Measurements from ENCODE around the gene ARHGAP25. TPM values are rescaled to one million over a fixed set of nuclear protein-coding genes. Genes with fewer than 3 reads are reported as not detected.
A peak's percentile ranks its signal among the peaks of the same experiment; 100 is the strongest.

ARHGAP25 gene
- total and polyA plus RNA-seq, 4 experiments from 2014 or later, result 37.1 to 163 (median 144) TPM

DNA sequence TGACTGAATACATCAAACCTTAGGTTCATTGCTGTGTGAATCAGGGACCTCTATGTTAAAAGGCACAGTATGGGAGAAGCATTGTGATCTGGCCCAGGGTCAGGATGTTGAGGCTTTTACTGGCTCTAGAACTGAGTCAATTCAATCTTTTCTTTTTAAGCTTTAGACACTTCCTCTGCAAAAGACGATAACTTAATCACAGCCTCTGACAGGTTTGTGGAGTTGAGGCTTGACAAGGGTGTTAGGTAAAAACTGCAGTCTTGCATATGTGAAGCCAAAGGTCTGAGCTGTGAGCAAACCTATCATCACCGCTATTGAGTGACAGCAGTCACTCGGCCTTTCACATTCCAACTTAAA is 17.3 kb upstream of the ARHGAP25 start:
- Histone ChIP-seq H3K9me3 (ENCODE audit: control insufficient read depth in 1 of 2, low read length in 2 of 2) (no peaks in the 10 kb centered on the region), H3K4me3 (ENCODE audit: low read length in 2 of 2) (no peak overlapping the region), H3K27ac (ENCODE audit: low read depth, low read length) (peak overlapping the region; percentile 41), H3K4me1 (ENCODE audit: insufficient read depth, low read length) (peaks cover 80% of the 10 kb centered on the region), H3K27me3 (ENCODE audit: insufficient read depth, low read length) (no peaks in the 10 kb centered on the region), H3K36me3 (ENCODE audit: insufficient read depth, low read length) (no peaks in the 10 kb centered on the region)
- DNase-seq, result no peak
- intact Hi-C loops (cut with micrococcal nuclease), result loop anchor here (1.0 kb wide), 1 partner anchor 23 kb away; no protein-coding TSS in a partner anchor
- Mint-ChIP-seq H3K36me3 (no peaks in the 10 kb centered on the region), H3K27ac (peak overlapping the region; percentile 54 to 93 (median 81)), H3K4me1 (peaks cover 77 to 96% (median 86%) of the 10 kb centered on the region in 4 donors), H3K4me3 (peak overlapping the region in 5 of 8 donors; percentile 28 to 71 (median 60)), H3K9me3 (no peaks in the 10 kb centered on the region), H3K27me3 (no peaks in the 10 kb centered on the region)
- POLR2A ChIA-PET (ENCODE audit: partially characterized antibody), result interaction anchor here (1.1 to 23.1 kb wide), 11 partner anchors 10 to 211 kb away, joined by 3 to 659 read pairs (median 15); partner anchors contain the start of gene ARHGAP25
- CTCF ChIA-PET (ENCODE audit: partially characterized antibody), result interaction anchor here (0.7 to 29.0 kb wide), 16 partner anchors 8 to 208 kb away, joined by 3 to 745 read pairs (median 4); partner anchors contain the start of gene ARHGAP25

DNA sequence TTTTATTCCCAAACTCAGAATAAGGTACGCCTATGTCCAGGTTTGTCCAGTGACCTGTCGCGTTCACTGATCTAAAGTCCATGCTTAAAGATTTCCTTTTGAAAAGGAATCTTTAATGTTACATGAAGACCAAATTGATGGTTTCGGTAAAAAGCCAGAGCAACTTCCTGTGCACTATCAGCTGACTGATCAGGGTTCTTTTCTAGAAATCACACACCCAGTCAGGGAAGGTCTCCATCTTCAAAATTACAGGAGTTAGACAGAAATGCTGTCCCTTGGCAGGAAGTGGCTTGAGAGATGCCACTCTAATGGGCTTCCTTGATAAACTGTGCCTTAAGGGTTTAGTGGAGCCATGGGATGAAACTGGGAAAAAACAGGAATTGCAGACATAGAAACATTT is 14.7 kb upstream of the ARHGAP25 start:
- peak in 4 of 5 donors; percentile 43 to 55 (median 50) for DNase-seq
- H3K27me3 Mint-ChIP-seq, result no peaks in the 10 kb centered on the region
- ChIA-PET POLR2A (ENCODE audit: partially characterized antibody) (interaction anchor here (0.7 to 23.1 kb wide), 12 partner anchors 10 to 232 kb away, joined by 3 to 659 read pairs (median 10); partner anchors contain the start of gene ARHGAP25), CTCF (ENCODE audit: partially characterized antibody) (interaction anchor here (1.1 to 29.0 kb wide), 7 partner anchors 10 to 252 kb away, joined by 3 to 745 read pairs (median 7); partner anchors contain the start of genes APLF, ARHGAP25 and FBXO48)
- no peaks in the 10 kb centered on the region for H3K36me3 Mint-ChIP-seq
- Histone ChIP-seq H3K27ac (ENCODE audit: low read depth, low read length) (peak overlapping the region; percentile 41), H3K4me1 (ENCODE audit: insufficient read depth, low read length) (peaks cover 100% of the 10 kb centered on the region), H3K4me3 (ENCODE audit: low read length in 2 of 2) (no peak overlapping the region), H3K36me3 (ENCODE audit: insufficient read depth, low read length) (no peaks in the 10 kb centered on the region), H3K9me3 (ENCODE audit: control insufficient read depth in 1 of 2, low read length in 2 of 2) (no peaks in the 10 kb centered on the region), H3K27me3 (ENCODE audit: insufficient read depth, low read length) (no peaks in the 10 kb centered on the region)
- peaks cover 81 to 100% (median 92%) of the 10 kb centered on the region in 4 donors for H3K4me1 Mint-ChIP-seq
- H3K27ac Mint-ChIP-seq, result peak overlapping the region; percentile 90 to 96 (median 94)
- intact Hi-C loops (cut with micrococcal nuclease), result loop anchor here (2.0 kb wide), 2 partner anchors 51 to 253 kb away; partner anchors contain the start of genes APLF and FBXO48
- H3K9me3 Mint-ChIP-seq, result no peaks in the 10 kb centered on the region
- peak overlapping the region in 7 of 8 donors; percentile 70 to 89 (median 80) for H3K4me3 Mint-ChIP-seq

DNA sequence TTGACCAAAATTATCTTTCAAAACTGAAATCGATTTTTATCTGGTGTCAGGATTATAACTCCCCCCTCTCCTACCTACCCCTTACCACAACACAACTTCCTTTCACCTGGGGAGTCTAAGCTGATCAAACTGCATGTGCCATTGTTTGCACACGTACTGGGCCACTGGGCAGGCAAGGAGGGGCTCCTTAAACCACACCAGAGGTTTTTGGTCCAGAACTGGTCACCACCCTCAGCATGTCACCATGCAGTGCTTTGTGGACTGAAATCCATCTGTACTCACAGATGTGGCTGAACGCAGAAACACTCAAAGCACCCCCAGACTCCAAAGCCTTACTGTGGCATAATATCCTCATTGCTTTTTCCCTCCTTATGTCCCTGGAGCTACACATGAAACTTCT is 13.9 kb upstream of the ARHGAP25 start:
- Mint-ChIP-seq H3K27ac (peak overlapping the region; percentile 88 to 98 (median 93)), H3K4me3 (peak overlapping the region in 6 of 8 donors; percentile 76 to 89 (median 84)), H3K4me1 (peaks cover 78 to 99% (median 89%) of the 10 kb centered on the region in 4 donors), H3K9me3 (no peaks in the 10 kb centered on the region), H3K27me3 (no peaks in the 10 kb centered on the region), H3K36me3 (no peaks in the 10 kb centered on the region)
- POLR2A ChIA-PET (ENCODE audit: partially characterized antibody), result interaction anchor here (0.7 to 23.1 kb wide), 16 partner anchors 8 to 254 kb away, joined by 3 to 659 read pairs (median 10); partner anchors contain the start of genes APLF, ARHGAP25 and FBXO48
- peaks cover 96% of the 10 kb centered on the region for H3K4me1 ChIP-seq (ENCODE audit: insufficient read depth, low read length)
- CTCF ChIA-PET (ENCODE audit: partially characterized antibody), result interaction anchor here (0.7 to 29.0 kb wide), 12 partner anchors 9 to 257 kb away, joined by 3 to 745 read pairs (median 6); partner anchors contain the start of genes APLF, ARHGAP25 and FBXO48
- H3K36me3 ChIP-seq (ENCODE audit: insufficient read depth, low read length), result no peaks in the 10 kb centered on the region
- intact Hi-C loops (cut with micrococcal nuclease), result loop anchor here (2.0 kb wide), 2 partner anchors 50 to 254 kb away; partner anchors contain the start of genes APLF and FBXO48
- peak overlapping the region in 1 of 2 donors; percentile 12 for H3K4me3 ChIP-seq (ENCODE audit: low read length in 2 of 2)
- H3K27me3 ChIP-seq (ENCODE audit: insufficient read depth, low read length), result no peaks in the 10 kb centered on the region
- no peaks in the 10 kb centered on the region for H3K9me3 ChIP-seq (ENCODE audit: control insufficient read depth in 1 of 2, low read length in 2 of 2)
- peak overlapping the region; percentile 54 for H3K27ac ChIP-seq (ENCODE audit: low read depth, low read length)
- no peak for DNase-seq

DNA sequence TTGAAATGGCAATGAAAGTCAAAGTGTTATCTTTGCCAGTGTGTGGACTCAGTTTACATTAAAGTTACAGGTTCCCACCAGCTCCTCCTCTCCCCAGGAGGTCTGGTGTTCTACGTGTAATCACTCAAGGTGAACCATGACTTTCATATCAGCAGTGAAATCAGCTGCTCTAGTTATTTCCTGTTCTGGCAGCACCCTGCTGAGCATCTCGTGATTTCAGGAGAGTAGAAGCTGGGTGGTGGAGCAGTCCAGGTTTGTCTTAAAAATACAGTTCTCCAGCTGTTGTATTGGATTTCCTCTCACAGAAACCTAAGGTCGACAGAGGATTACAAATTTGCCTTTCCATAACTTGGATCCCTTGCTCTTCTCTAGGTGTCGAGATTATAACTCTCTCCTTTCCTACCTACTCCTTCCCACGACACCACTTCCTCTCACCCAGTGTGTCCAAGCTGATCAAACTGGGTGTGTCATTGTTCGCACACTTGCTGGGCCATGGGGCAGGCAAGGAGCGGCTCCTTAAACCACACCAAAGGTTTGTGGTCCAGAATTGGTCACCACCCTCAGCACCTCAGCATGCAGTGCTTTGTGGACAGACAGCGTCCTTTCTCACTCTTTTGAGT is 13.0 kb upstream of the ARHGAP25 start:
- Mint-ChIP-seq H3K36me3 (no peaks in the 10 kb centered on the region), H3K4me3 (peak overlapping the region; percentile 63 to 89 (median 83)), H3K27ac (peak overlapping the region; percentile 91 to 98 (median 96)), H3K27me3 (no peaks in the 10 kb centered on the region), H3K4me1 (peaks cover 75 to 99% (median 90%) of the 10 kb centered on the region in 4 donors), H3K9me3 (no peaks in the 10 kb centered on the region)
- CTCF ChIA-PET (ENCODE audit: partially characterized antibody), result interaction anchor here (0.7 to 29.0 kb wide), 17 partner anchors 8 to 258 kb away, joined by 3 to 745 read pairs (median 7); partner anchors contain the start of genes APLF, ARHGAP25 and FBXO48
- Histone ChIP-seq H3K27ac (ENCODE audit: low read depth, low read length) (peak overlapping the region; percentile 54), H3K4me3 (ENCODE audit: low read length in 2 of 2) (peak overlapping the region in 1 of 2 donors; percentile 6), H3K9me3 (ENCODE audit: control insufficient read depth in 1 of 2, low read length in 2 of 2) (no peaks in the 10 kb centered on the region), H3K27me3 (ENCODE audit: insufficient read depth, low read length) (no peaks in the 10 kb centered on the region), H3K4me1 (ENCODE audit: insufficient read depth, low read length) (peaks cover 96% of the 10 kb centered on the region), H3K36me3 (ENCODE audit: insufficient read depth, low read length) (no peaks in the 10 kb centered on the region)
- peak; percentile 64 to 78 (median 70) for DNase-seq
- intact Hi-C loops (cut with micrococcal nuclease), result loop anchor here (1.0 to 2.0 kb wide), 3 partner anchors 13 to 255 kb away; partner anchors contain the start of genes APLF, ARHGAP25 and FBXO48
- POLR2A ChIA-PET (ENCODE audit: partially characterized antibody), result interaction anchor here (0.7 to 23.1 kb wide), 20 partner anchors 8 to 923 kb away, joined by 3 to 659 read pairs (median 5); partner anchors contain the start of genes APLF, ARHGAP25 and FBXO48

DNA sequence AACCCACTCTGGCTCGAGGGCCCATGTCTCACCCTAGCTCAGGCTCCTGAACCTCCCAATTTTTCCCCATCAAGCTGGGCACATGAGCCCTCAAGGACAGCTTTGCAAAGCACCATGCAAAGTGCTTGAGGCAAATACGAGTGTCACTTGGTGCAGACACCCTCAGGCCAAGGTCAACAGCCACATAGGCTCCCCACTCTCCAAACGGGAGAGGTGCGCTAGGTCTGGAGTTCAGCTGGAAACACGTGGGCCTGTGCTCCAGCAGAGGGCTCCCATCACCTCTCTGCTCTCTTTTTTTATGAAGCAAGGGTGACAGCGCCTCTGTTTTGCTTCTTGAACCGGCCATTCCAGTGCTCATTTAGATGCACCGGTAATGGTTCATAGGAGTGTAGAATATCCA is 11.9 kb upstream of the ARHGAP25 start:
- peak overlapping the region; percentile 54 for H3K27ac ChIP-seq (ENCODE audit: low read depth, low read length)
- Mint-ChIP-seq H3K27ac (peak overlapping the region; percentile 35 to 96 (median 77)), H3K36me3 (no peaks in the 10 kb centered on the region), H3K27me3 (no peaks in the 10 kb centered on the region), H3K9me3 (no peaks in the 10 kb centered on the region), H3K4me3 (peak overlapping the region in 6 of 8 donors; percentile 8 to 84 (median 36)), H3K4me1 (peaks cover 74 to 99% (median 89%) of the 10 kb centered on the region in 4 donors)
- no peak overlapping the region for H3K4me3 ChIP-seq (ENCODE audit: low read length in 2 of 2)
- DNase-seq, result no peak
- H3K27me3 ChIP-seq (ENCODE audit: insufficient read depth, low read length), result no peaks in the 10 kb centered on the region
- no peaks in the 10 kb centered on the region for H3K9me3 ChIP-seq (ENCODE audit: control insufficient read depth in 1 of 2, low read length in 2 of 2)
- POLR2A ChIA-PET (ENCODE audit: partially characterized antibody), result interaction anchor here (1.4 to 23.1 kb wide), 9 partner anchors 10 to 259 kb away, joined by 5 to 659 read pairs (median 23); partner anchors contain the start of genes APLF, ARHGAP25 and FBXO48
- intact Hi-C loops (cut with micrococcal nuclease), result loop anchor here (1.0 kb wide), 1 partner anchor 12 kb away; the partner anchor contains the start of gene ARHGAP25
- no peaks in the 10 kb centered on the region for H3K36me3 ChIP-seq (ENCODE audit: insufficient read depth, low read length)
- CTCF ChIA-PET (ENCODE audit: partially characterized antibody), result interaction anchor here (0.8 to 29.0 kb wide), 12 partner anchors 11 to 259 kb away, joined by 3 to 745 read pairs (median 10); partner anchors contain the start of gene ARHGAP25
- H3K4me1 ChIP-seq (ENCODE audit: insufficient read depth, low read length), result peaks cover 96% of the 10 kb centered on the region

DNA sequence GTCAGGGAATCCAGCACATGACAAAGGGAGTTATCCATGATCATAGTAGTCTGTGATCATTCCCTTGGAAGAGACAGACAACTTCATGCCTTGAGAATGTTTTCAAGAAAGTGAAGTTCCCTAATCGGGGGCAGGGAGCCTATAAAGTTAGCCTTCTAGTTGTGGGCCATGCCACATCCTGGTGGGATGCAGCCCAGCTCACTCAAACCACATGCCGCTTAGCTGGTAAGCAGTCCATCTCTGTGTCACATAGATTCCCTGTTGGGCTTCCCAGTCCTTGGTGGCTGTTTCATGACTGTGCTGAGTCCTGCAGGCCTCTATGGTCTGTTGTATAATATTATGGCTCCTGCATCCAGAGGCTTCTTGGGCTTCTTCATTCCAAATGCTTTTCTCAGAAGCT is 11.4 kb upstream of the ARHGAP25 start:
- no peak for DNase-seq
- Mint-ChIP-seq H3K4me3 (peak overlapping the region in 3 of 8 donors; percentile 32 to 84 (median 41)), H3K9me3 (no peaks in the 10 kb centered on the region), H3K36me3 (no peaks in the 10 kb centered on the region), H3K4me1 (peaks cover 72 to 99% (median 88%) of the 10 kb centered on the region in 4 donors), H3K27ac (peak overlapping the region; percentile 59 to 96 (median 83)), H3K27me3 (no peaks in the 10 kb centered on the region)
- Histone ChIP-seq H3K4me3 (ENCODE audit: low read length in 2 of 2) (no peak overlapping the region), H3K36me3 (ENCODE audit: insufficient read depth, low read length) (no peaks in the 10 kb centered on the region), H3K4me1 (ENCODE audit: insufficient read depth, low read length) (peaks cover 96% of the 10 kb centered on the region), H3K9me3 (ENCODE audit: control insufficient read depth in 1 of 2, low read length in 2 of 2) (no peaks in the 10 kb centered on the region), H3K27ac (ENCODE audit: low read depth, low read length) (peak overlapping the region; percentile 29), H3K27me3 (ENCODE audit: insufficient read depth, low read length) (no peaks in the 10 kb centered on the region)
- ChIA-PET POLR2A (ENCODE audit: partially characterized antibody) (interaction anchor here (1.3 to 23.1 kb wide), 5 partner anchors 10 to 185 kb away, joined by 4 to 659 read pairs (median 37); partner anchors contain the start of gene ARHGAP25), CTCF (ENCODE audit: partially characterized antibody) (interaction anchor here (1.0 to 29.0 kb wide), 10 partner anchors 9 to 259 kb away, joined by 3 to 745 read pairs (median 16); partner anchors contain the start of gene ARHGAP25)
- intact Hi-C loops (cut with micrococcal nuclease), result no loop called here

Data from CD4-positive, alpha-beta memory T cell (primary cell).